ENCODE results near the gene CTIF.

CTIF gene

DNA sequence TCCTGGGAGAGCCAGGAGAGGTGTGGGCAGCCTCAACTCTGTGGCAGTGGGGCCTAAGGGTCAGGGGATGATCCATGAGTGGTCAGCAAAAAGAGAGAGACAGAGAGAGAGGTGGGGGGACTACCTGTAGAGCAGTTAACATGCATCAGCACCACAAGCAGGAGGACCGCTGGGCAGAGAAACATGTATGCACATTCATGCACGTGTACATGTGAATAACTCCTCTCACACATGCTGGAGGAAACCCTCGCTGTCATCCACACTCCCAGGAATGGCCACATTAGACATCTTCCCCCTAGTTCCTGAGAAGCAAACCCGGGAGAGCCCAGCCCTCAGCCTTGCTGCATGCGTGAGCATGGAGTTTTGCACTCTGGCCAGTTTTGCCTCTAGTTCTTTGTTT is 245.8 kb downstream of the CTIF start:
- TF ChIP-seq, protein P1, sequence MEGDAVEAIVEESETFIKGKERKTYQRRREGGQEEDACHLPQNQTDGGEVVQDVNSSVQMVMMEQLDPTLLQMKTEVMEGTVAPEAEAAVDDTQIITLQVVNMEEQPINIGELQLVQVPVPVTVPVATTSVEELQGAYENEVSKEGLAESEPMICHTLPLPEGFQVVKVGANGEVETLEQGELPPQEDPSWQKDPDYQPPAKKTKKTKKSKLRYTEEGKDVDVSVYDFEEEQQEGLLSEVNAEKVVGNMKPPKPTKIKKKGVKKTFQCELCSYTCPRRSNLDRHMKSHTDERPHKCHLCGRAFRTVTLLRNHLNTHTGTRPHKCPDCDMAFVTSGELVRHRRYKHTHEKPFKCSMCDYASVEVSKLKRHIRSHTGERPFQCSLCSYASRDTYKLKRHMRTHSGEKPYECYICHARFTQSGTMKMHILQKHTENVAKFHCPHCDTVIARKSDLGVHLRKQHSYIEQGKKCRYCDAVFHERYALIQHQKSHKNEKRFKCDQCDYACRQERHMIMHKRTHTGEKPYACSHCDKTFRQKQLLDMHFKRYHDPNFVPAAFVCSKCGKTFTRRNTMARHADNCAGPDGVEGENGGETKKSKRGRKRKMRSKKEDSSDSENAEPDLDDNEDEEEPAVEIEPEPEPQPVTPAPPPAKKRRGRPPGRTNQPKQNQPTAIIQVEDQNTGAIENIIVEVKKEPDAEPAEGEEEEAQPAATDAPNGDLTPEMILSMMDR (IDR thresholded peaks at IDR 0.05; ENCODE audit: low read depth, low read length, missing control alignments): no peak
- DNase-seq: no peak
- Histone ChIP-seq H3K4me3 (ENCODE audit: low read depth, low read length) (no peak overlapping the region), H3K27ac (no peak overlapping the region), H3K36me3 (replicated peaks) (no peaks in the 10 kb centered on the region), H3K27me3 (replicated peaks) (no peaks in the 10 kb centered on the region)
- in situ Hi-C loops (cut with HindIII; ENCODE audit: low pct_ligation_motif_present, low sequenced_read_pairs): no loop called here

DNA sequence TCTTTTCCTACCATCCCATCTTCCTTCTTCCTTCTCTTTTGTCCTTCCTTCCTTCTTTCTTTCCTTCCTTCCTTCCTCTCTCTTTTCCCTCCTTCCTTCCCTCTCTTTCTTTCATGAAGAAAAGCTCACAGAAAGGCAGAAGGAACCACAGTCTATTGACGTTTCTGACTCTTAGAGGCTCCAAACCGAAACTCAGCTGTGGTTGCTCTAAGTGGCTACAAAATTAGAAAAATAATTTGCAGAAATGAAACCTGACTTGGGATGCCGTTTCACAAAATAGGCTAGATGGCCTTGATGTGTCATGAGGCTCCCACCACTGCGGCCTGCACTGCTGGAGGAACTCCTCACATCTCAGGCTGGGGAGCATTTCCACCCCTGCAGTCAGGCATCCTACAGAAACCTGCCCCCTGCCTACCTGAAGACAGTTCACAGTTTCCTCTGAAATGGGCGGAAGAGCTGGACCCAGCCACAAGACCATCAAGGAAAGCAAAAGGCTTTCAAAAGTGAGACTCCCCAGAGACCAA is 246.3 kb downstream of the CTIF start:
- H3K27me3 ChIP-seq (replicated peaks): no peaks in the 10 kb centered on the region
- in situ Hi-C loops (cut with HindIII; ENCODE audit: low pct_ligation_motif_present, low sequenced_read_pairs): no loop called here
- no peak overlapping the region for H3K4me3 ChIP-seq (ENCODE audit: low read depth, low read length)
- H3K27ac ChIP-seq: no peak overlapping the region
- H3K36me3 ChIP-seq (replicated peaks): no peaks in the 10 kb centered on the region
- TF ChIP-seq, protein P1 (IDR thresholded peaks at IDR 0.05; ENCODE audit: low read depth, low read length, missing control alignments): no peak
- DNase-seq: no peak

GRCh38 chr18:48785736-48786454 is 247.1 kb downstream of the CTIF start:
- no peak overlapping the region for H3K27ac ChIP-seq
- H3K36me3 ChIP-seq (replicated peaks): no peaks in the 10 kb centered on the region
- TF ChIP-seq, protein P1 (IDR thresholded peaks at IDR 0.05; ENCODE audit: low read depth, low read length, missing control alignments): no peak
- H3K27me3 ChIP-seq (replicated peaks): no peaks in the 10 kb centered on the region
- no peak overlapping the region for H3K4me3 ChIP-seq (ENCODE audit: low read depth, low read length)
- no peak for DNase-seq
- in situ Hi-C loops (cut with HindIII; ENCODE audit: low pct_ligation_motif_present, low sequenced_read_pairs): no loop called here

GRCh38 chr18:48786455-48787202 is 247.8 kb downstream of the CTIF start:
- Histone ChIP-seq H3K27me3 (replicated peaks) (no peaks in the 10 kb centered on the region), H3K36me3 (replicated peaks) (no peaks in the 10 kb centered on the region), H3K4me3 (ENCODE audit: low read depth, low read length) (no peak overlapping the region), H3K27ac (no peak overlapping the region)
- TF ChIP-seq, protein P1 (IDR thresholded peaks at IDR 0.05; ENCODE audit: low read depth, low read length, missing control alignments): no peak
- DNase-seq: no peak
- in situ Hi-C loops (cut with HindIII; ENCODE audit: low pct_ligation_motif_present, low sequenced_read_pairs): no loop called here

- TF ChIP-seq, protein P1 (IDR thresholded peaks at IDR 0.05; ENCODE audit: low read depth, low read length, missing control alignments): no peak
- no peaks in the 10 kb centered on the region for H3K36me3 ChIP-seq (replicated peaks)
- no peak overlapping the region for H3K4me3 ChIP-seq (ENCODE audit: low read depth, low read length)
- in situ Hi-C loops (cut with HindIII; ENCODE audit: low pct_ligation_motif_present, low sequenced_read_pairs): no loop called here
- peak; percentile 70 for DNase-seq
- H3K27me3 ChIP-seq (replicated peaks): no peaks in the 10 kb centered on the region
- H3K27ac ChIP-seq: peak overlapping the region; percentile 54
Measured at GRCh38 chr18:48787203-48788151, 248.6 kb downstream of the CTIF start.

Measured in brain microvascular endothelial cell (primary cell).